ENCODE measurements around the gene RAB13. TPM values are rescaled to one million over a fixed set of nuclear protein-coding genes. Genes with fewer than 3 reads are reported as not detected.
A peak's percentile ranks its signal among the peaks of the same experiment; 100 is the strongest.

RAB13 gene
- total and polyA plus RNA-seq, 2 of the 13 experiments (the other 11 are each of a cell fraction or from before 2014, with no cell fraction given): 15.9 to 24.7 TPM

DNA sequence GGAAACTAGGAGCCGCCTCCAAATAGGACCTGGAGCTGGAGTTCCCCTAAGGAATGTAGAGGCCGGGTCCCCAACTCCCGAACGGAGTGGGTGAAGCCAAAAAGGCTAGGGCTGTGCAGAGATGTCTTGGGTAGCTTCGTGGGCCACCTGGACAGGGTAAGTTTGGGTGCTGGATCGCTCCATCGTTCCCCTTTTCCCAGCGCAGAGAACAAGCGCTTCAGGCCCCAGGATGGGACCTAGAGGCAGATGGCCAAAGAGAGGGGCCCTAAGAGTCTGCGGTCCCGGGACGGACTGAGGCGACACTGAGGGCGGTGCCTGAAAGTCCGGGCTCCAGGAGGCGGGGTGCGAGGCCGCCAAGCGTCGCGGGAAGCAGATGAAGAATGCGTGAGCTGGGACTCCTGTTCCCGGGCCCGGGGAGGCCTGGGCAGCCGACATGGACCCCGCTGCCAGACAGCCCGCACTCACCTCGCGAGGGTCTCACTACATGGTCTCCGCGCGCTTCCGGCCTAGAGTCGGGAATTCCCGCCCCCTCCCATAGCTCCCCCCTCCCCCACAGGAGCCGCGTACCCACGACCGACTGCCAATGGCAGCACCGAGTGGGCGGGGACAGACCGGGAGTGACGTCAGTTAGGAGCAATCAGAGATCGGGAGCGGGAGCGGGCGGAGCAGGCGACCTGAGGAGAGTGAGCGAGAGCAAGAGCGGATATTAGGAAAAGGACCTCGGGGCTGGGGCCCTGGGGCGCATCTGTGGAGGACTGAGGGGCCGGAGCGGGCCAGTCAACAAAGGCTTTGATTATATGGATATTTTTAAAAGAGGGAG lies 22.9 kb downstream of the RAB13 start, which contains the start of gene SLC39A1 (continued):
- TF ChIP-seq, protein P1, sequence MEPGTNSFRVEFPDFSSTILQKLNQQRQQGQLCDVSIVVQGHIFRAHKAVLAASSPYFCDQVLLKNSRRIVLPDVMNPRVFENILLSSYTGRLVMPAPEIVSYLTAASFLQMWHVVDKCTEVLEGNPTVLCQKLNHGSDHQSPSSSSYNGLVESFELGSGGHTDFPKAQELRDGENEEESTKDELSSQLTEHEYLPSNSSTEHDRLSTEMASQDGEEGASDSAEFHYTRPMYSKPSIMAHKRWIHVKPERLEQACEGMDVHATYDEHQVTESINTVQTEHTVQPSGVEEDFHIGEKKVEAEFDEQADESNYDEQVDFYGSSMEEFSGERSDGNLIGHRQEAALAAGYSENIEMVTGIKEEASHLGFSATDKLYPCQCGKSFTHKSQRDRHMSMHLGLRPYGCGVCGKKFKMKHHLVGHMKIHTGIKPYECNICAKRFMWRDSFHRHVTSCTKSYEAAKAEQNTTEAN (CRISPR knock-in tag; conservative IDR thresholded peaks at IDR 0.05): peak; percentile 73; the same call in 1 of the 2 replicates
- TF ChIP-seq, protein P2, sequence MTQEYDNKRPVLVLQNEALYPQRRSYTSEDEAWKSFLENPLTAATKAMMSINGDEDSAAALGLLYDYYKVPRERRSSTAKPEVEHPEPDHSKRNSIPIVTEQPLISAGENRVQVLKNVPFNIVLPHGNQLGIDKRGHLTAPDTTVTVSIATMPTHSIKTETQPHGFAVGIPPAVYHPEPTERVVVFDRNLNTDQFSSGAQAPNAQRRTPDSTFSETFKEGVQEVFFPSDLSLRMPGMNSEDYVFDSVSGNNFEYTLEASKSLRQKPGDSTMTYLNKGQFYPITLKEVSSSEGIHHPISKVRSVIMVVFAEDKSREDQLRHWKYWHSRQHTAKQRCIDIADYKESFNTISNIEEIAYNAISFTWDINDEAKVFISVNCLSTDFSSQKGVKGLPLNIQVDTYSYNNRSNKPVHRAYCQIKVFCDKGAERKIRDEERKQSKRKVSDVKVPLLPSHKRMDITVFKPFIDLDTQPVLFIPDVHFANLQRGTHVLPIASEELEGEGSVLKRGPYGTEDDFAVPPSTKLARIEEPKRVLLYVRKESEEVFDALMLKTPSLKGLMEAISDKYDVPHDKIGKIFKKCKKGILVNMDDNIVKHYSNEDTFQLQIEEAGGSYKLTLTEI (CRISPR knock-in tag; conservative IDR thresholded peaks at IDR 0.05): no peak
- TF ChIP-seq ZNF839 (CRISPR knock-in tag; IDR thresholded peaks at IDR 0.05; ENCODE audit: borderline replicate concordance): 0 out of 2 replicates have a peak, but pooled peaks have one; percentile 31
- TF ChIP-seq YEATS4 (CRISPR knock-in tag; IDR thresholded peaks at IDR 0.05; ENCODE audit: borderline replicate concordance): peak; percentile 91
- TF ChIP-seq ZNF777 (CRISPR knock-in tag; IDR thresholded peaks at IDR 0.05): peak; percentile 23; the same call in 1 of the 2 replicates
- TF ChIP-seq, protein P3, sequence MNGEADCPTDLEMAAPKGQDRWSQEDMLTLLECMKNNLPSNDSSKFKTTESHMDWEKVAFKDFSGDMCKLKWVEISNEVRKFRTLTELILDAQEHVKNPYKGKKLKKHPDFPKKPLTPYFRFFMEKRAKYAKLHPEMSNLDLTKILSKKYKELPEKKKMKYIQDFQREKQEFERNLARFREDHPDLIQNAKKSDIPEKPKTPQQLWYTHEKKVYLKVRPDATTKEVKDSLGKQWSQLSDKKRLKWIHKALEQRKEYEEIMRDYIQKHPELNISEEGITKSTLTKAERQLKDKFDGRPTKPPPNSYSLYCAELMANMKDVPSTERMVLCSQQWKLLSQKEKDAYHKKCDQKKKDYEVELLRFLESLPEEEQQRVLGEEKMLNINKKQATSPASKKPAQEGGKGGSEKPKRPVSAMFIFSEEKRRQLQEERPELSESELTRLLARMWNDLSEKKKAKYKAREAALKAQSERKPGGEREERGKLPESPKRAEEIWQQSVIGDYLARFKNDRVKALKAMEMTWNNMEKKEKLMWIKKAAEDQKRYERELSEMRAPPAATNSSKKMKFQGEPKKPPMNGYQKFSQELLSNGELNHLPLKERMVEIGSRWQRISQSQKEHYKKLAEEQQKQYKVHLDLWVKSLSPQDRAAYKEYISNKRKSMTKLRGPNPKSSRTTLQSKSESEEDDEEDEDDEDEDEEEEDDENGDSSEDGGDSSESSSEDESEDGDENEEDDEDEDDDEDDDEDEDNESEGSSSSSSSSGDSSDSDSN (CRISPR knock-in tag; IDR thresholded peaks at IDR 0.05): peak; percentile 27
- TF ChIP-seq, protein P4, sequence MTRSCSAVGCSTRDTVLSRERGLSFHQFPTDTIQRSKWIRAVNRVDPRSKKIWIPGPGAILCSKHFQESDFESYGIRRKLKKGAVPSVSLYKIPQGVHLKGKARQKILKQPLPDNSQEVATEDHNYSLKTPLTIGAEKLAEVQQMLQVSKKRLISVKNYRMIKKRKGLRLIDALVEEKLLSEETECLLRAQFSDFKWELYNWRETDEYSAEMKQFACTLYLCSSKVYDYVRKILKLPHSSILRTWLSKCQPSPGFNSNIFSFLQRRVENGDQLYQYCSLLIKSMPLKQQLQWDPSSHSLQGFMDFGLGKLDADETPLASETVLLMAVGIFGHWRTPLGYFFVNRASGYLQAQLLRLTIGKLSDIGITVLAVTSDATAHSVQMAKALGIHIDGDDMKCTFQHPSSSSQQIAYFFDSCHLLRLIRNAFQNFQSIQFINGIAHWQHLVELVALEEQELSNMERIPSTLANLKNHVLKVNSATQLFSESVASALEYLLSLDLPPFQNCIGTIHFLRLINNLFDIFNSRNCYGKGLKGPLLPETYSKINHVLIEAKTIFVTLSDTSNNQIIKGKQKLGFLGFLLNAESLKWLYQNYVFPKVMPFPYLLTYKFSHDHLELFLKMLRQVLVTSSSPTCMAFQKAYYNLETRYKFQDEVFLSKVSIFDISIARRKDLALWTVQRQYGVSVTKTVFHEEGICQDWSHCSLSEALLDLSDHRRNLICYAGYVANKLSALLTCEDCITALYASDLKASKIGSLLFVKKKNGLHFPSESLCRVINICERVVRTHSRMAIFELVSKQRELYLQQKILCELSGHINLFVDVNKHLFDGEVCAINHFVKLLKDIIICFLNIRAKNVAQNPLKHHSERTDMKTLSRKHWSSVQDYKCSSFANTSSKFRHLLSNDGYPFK (CRISPR knock-in tag; IDR thresholded peaks at IDR 0.05; ENCODE audit: borderline replicate concordance): peak; percentile 23
- no peak for TF ChIP-seq BRF2 (CRISPR knock-in tag; IDR thresholded peaks at IDR 0.05)
- TF ChIP-seq HNRNPLL (IDR thresholded peaks at IDR 0.05; ENCODE audit: low read depth, low read length, poor library complexity, severe bottlenecking): peak; percentile 30
- peak; percentile 43 for TF ChIP-seq SRSF1 (optimal IDR thresholded peaks at IDR 0.05; ENCODE audit: low read depth, low read length)
- TF ChIP-seq, protein P5, sequence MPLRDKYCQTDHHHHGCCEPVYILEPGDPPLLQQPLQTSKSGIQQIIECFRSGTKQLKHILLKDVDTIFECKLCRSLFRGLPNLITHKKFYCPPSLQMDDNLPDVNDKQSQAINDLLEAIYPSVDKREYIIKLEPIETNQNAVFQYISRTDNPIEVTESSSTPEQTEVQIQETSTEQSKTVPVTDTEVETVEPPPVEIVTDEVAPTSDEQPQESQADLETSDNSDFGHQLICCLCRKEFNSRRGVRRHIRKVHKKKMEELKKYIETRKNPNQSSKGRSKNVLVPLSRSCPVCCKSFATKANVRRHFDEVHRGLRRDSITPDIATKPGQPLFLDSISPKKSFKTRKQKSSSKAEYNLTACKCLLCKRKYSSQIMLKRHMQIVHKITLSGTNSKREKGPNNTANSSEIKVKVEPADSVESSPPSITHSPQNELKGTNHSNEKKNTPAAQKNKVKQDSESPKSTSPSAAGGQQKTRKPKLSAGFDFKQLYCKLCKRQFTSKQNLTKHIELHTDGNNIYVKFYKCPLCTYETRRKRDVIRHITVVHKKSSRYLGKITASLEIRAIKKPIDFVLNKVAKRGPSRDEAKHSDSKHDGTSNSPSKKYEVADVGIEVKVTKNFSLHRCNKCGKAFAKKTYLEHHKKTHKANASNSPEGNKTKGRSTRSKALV (CRISPR knock-in tag; IDR thresholded peaks at IDR 0.05): peak; percentile 22; the same call in 1 of the 2 replicates
- no peak for TF ChIP-seq POGZ (CRISPR knock-in tag; IDR thresholded peaks at IDR 0.05)
- peak; percentile 73; the same call in 1 of the 2 replicates for TF ChIP-seq ATF1 (CRISPR knock-in tag; IDR thresholded peaks at IDR 0.05)
